Activated naive CD4-positive, alpha-beta T cell treated with anti-CD3 and anti-CD28 coated beads, Interleukin-2, amount 10 ng/mL, durations not matched to agents 7 days and 5 days (primary cell): ENCODE results near the gene CDK5RAP2.
"Not testable (repeated sequence)": the region's sequence is repeated elsewhere in the genome, so short reads cannot be mapped to it uniquely, and the experiment has no call there.

Source experiments
- CTCF ChIA-PET: fragments of 350-600 bp; sonication (Branson Sonifier 250); formaldehyde crosslinking; loops from one replicate; lab custom pipeline; 2021; ENCODE audit warnings: antibody characterized with exemption; lab: Charles Lee
- DNase-seq: peaks from one replicate; pipeline ENCODE4 v3.0.0-alpha.2; 2020
- H3K27ac Mint-ChIP-seq: one replicate; pipeline ENCODE4 v1.8.0; 2021; ENCODE audit warnings: mild to moderate bottlenecking, moderate library complexity, mixed read lengths
- H3K27me3 Mint-ChIP-seq: one replicate; pipeline ENCODE4 v1.8.0; 2021; ENCODE audit warnings: mild to moderate bottlenecking, mixed read lengths
- H3K36me3 Mint-ChIP-seq: one replicate; pipeline ENCODE4 v1.8.0; 2021; ENCODE audit warnings: mixed read lengths
- H3K4me1 Mint-ChIP-seq: one replicate; pipeline ENCODE4 v1.8.0; 2021; ENCODE audit warnings: mixed read lengths
- H3K4me3 Mint-ChIP-seq: one replicate; pipeline ENCODE4 v1.8.0; 2021; ENCODE audit warnings: mild to moderate bottlenecking, moderate library complexity, mixed read lengths
- H3K9me3 Mint-ChIP-seq: one replicate; pipeline ENCODE4 v1.8.0; 2021; ENCODE audit warnings: mixed read lengths

The CDK5RAP2 gene

DNA sequence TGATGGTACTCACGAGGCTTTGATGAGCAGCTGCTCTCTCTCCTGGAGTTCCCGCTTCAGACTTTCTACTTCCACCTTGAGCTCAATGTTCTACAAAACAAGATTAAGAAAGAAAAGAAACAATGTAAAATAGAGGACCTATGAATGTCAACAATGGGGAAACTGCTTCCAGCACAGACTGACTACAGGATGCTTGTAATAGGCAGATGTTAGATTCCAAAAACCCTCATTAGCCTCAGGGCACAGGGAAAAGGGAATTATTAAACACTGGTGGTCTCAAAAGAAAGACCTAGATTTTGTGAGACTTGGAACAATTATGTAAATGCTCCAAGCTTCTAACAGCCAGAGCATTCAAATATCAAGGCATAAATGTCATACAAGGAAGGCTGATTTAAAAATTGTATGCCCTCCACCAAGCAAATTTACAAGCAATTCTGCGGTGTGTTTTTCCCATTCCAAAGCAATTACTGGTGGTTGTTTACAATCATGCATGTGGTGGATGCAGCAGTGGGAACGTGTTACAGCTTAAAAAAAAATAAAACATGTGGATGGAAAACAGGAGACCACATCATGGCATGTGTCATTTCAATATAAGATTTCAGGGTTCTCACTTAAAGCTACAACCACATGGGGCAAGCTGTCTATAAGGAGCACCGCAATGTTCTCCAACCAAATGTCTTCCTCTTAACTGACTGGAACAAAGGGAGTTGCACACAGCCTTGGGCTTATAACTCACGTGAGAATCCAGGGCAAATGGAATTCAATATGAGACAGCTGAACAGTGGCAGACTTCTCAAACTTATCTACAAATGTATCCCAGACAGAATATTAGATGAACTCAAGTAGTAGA is 34.0 kb downstream of the CDK5RAP2 start:
- no peak for DNase-seq
- Mint-ChIP-seq H3K36me3 (peaks cover 69% of the 10 kb centered on the region), H3K27ac (peak overlapping the region; percentile 58), H3K4me1 (no peaks in the 10 kb centered on the region), H3K4me3 (no peak overlapping the region), H3K27me3 (no peaks in the 10 kb centered on the region), H3K9me3 (no peaks in the 10 kb centered on the region)
- CTCF ChIA-PET = no interaction called here

DNA sequence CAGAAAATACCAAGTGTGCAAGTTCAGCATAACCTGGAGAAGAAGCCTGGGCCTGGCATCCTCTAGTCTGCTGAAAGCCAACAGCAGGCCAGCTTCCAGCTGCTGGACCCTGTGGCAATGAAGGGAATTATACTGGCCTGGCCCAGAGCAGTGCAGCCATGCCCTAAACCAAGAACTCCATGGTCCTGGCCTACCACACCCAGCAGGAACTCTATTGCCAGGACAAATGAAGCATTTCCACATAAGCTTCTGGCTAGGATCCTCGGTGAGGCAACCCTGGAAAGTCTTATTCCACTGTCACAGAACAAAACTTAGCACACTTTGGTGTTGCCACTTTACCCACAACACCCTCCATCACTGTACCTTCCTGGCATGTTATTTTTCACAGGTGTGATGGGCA is 35.5 kb downstream of the CDK5RAP2 start:
- Mint-ChIP-seq H3K4me3 (no peak overlapping the region), H3K4me1 (no peaks in the 10 kb centered on the region), H3K27ac (no peak overlapping the region), H3K36me3 (peaks cover 67% of the 10 kb centered on the region), H3K9me3 (no peaks in the 10 kb centered on the region), H3K27me3 (no peaks in the 10 kb centered on the region)
- DNase-seq = no peak
- CTCF ChIA-PET = no interaction called here

DNA sequence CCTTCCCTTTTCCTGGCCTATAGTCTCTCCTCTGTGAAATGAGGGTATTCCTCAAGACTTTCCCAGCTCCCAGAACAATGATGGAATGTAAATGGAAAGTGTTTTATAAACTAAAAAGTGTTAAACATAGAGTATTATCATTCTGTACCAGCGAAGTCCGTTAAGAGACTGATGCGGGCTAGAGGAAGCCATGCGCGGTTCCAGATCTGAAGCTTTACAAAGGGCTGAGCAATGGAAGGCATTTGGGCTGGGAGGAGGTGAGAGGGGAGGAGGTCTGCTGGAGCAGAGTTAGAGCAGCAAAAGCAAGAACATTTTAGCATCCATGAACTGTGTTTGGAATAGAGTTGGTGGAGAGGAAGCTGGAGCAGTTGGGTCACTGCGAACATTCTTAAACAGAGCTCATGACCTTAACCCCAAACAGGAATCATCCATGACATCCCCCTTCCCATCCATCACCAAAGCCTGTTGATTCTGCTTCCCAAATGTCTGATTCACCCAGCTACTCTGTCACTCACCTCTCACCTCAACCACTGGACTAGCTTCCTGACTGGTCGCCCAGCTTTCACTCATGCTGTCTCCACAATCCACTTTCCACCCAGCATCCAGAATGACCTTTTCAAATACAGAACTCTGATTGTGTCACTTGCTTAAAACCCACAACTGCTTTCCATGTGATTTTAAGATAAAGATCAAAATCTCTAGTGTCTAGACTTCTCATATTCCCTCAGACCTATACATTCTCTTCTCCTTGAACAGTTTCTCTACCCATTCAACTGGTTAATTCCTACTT is 37.1 kb downstream of the CDK5RAP2 start:
- H3K27me3 Mint-ChIP-seq = no peaks in the 10 kb centered on the region
- no peak overlapping the region for H3K4me3 Mint-ChIP-seq
- no peaks in the 10 kb centered on the region for H3K4me1 Mint-ChIP-seq
- no peaks in the 10 kb centered on the region for H3K9me3 Mint-ChIP-seq
- H3K36me3 Mint-ChIP-seq = peaks cover 64% of the 10 kb centered on the region
- CTCF ChIA-PET = interaction anchor here (0.6 to 0.8 kb wide), 2 partner anchors 16 to 83 kb away, joined by 3 read pairs; no protein-coding TSS in a partner anchor
- no peak for DNase-seq
- H3K27ac Mint-ChIP-seq = no peak overlapping the region

DNA sequence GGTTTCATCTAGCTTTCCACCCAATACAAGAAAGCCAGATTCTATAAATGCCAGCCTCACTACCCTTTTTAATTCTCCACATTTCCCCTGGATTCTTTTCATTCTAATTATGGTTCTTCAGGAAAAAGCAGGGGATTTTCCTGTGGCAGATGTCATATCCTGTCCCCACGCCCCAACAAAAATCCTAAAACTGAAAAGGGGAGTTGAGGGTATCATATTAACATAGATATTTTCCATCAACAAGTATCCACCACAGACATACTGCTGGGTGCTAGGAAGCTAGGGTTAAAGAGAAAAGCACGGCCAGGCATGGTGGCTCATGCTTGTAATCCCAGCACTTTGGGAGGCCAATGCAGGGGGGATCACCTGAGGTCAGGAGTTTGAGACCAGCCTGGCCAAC is 38.0 kb downstream of the CDK5RAP2 start:
- Mint-ChIP-seq H3K4me1 (no peaks in the 10 kb centered on the region), H3K9me3 (no peaks in the 10 kb centered on the region), H3K27ac (no peak overlapping the region), H3K36me3 (peaks cover 63% of the 10 kb centered on the region), H3K27me3 (no peaks in the 10 kb centered on the region), H3K4me3 (no peak overlapping the region)
- no peak for DNase-seq
- CTCF ChIA-PET = interaction anchor here (0.6 kb wide), 1 partner anchor 14 kb away, joined by 3 read pairs; no protein-coding TSS in a partner anchor

DNA sequence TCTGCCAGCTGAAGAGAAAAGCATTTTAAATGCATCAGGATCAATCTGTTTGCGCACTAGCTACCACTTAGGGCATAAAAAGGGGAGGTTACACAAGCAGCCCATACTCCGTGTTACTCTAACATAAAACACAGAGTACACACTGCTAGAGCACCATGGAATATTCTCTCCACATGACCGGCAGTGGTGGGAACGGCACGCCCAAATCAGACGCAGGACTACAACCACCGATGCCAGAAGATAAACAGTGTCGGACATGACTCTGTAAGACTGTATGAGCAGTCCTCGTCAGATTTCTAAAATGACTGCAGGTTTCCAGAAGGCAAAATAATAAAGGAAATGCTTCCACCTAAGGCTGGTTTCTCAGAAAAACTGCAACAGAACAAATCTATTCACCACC is 40.0 kb downstream of the CDK5RAP2 start:
- Mint-ChIP-seq H3K27ac (no peak overlapping the region), H3K9me3 (no peaks in the 10 kb centered on the region), H3K27me3 (no peaks in the 10 kb centered on the region), H3K36me3 (peaks cover 63% of the 10 kb centered on the region), H3K4me1 (no peaks in the 10 kb centered on the region), H3K4me3 (no peak overlapping the region)
- CTCF ChIA-PET = no interaction called here
- DNase-seq = no peak

DNA sequence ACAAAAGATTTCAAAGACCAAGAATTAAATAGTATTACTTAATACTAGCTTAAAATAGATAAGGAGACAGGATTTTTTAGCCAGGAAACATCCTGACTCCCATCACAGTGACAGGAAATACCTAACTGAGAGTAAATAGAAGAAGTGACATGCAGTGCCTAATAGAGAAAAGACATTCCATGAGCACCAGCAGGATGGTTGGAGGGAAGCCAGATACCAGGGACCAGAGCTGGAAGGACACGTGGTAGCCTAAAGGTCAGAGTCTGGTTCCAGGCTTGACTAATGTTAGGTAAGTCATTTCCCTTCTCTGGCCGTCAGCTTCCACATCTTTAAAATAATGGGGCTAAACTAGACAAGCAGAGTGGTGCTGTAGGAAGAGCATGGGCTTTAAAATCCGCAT is 41.6 kb downstream of the CDK5RAP2 start:
- Mint-ChIP-seq H3K36me3 (peaks cover 57% of the 10 kb centered on the region), H3K4me1 (peaks cover 3% of the 10 kb centered on the region), H3K27ac (no peak overlapping the region), H3K27me3 (no peaks in the 10 kb centered on the region), H3K4me3 (no peak overlapping the region), H3K9me3 (no peaks in the 10 kb centered on the region)
- CTCF ChIA-PET = no interaction called here
- no peak for DNase-seq

DNA sequence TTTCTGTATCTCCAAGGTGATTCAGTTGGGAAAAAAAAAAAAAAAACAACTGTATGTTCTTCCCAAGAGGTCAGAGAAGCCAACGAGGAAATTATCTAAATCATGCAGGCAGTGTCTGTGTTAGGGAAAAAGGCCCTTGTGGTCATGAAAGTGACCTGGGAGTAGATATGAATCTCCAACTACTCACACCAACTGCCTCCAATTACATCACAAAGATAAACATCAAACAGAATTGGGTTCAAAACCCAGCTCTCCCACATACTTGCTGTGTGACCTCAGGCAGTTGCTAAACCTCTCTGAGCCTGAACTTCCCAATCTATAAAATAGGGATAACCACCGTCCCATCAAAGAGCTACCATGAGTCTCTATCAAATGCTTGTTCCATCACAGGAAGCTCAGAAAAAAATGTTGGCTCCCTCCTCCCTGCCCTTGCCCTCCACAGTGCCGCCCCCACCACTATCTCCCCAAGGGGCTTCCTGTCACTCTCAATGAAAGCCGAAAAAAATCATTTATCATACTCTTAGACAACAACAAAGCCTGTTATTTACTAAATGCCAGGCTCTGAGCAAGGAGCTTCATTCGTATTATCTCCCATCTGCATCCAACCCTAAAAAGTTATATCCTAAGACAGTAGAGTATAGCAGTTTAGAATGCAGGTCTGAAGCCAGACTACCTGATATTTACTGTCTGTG is 42.9 kb downstream of the CDK5RAP2 start:
- CTCF ChIA-PET = interaction anchor here (1.4 kb wide), 1 partner anchor 23 kb away, joined by 4 read pairs; no protein-coding TSS in a partner anchor
- Mint-ChIP-seq H3K9me3 (no peaks in the 10 kb centered on the region), H3K36me3 (peaks cover 59% of the 10 kb centered on the region), H3K4me3 (no peak overlapping the region), H3K27me3 (no peaks in the 10 kb centered on the region), H3K27ac (no peak overlapping the region), H3K4me1 (peaks cover 13% of the 10 kb centered on the region)
- no peak for DNase-seq

DNA sequence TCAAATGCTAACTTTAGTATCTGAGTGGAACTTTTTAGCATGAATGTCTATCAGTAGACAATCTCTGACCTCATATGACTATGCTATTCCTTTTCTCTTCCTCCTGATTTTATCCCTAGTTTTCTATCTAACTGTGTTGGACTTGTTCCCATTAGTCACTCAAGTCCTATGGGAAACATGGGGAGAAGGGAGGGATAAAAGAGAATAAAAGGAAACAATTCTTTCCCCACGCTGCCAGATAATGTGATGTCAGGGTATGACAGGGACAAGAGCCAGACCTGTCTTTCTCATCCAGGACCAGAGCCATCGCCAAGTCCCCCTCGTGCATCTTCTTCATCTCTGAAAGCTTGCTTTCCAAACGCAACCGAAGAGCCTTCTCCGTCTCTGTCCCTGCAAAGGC is 43.9 kb downstream of the CDK5RAP2 start:
- Mint-ChIP-seq H3K27me3 (no peaks in the 10 kb centered on the region), H3K9me3 (no peaks in the 10 kb centered on the region), H3K27ac (no peak overlapping the region), H3K4me3 (no peak overlapping the region), H3K36me3 (peaks cover 60% of the 10 kb centered on the region), H3K4me1 (peaks cover 13% of the 10 kb centered on the region)
- CTCF ChIA-PET = interaction anchor here (0.6 kb wide), 1 partner anchor 20 kb away, joined by 3 read pairs; no protein-coding TSS in a partner anchor
- no peak for DNase-seq

DNA sequence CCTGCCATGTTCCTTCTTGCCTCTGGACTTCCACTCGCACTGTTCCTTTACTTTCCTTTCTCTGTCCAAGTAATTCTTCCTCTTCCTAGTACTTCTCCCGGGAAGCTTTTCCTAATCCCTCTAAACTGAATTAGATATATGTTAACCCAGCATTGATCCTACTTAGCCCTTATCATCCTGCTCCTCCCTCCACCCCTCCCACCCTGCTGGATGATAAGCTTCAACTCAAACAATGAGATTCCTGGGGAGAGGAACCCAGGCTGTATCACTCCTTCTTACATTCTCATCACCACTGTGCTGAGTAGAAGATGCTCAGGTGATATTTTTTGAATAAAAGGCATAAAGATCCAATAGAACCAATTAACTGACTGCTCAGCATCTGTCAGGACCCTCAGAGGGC is 45.7 kb downstream of the CDK5RAP2 start:
- no peak overlapping the region for H3K27ac Mint-ChIP-seq
- H3K36me3 Mint-ChIP-seq = peaks cover 64% of the 10 kb centered on the region
- H3K27me3 Mint-ChIP-seq = no peaks in the 10 kb centered on the region
- CTCF ChIA-PET = no interaction called here
- H3K4me1 Mint-ChIP-seq = peaks cover 13% of the 10 kb centered on the region
- no peak for DNase-seq
- no peaks in the 10 kb centered on the region for H3K9me3 Mint-ChIP-seq
- no peak overlapping the region for H3K4me3 Mint-ChIP-seq

DNA sequence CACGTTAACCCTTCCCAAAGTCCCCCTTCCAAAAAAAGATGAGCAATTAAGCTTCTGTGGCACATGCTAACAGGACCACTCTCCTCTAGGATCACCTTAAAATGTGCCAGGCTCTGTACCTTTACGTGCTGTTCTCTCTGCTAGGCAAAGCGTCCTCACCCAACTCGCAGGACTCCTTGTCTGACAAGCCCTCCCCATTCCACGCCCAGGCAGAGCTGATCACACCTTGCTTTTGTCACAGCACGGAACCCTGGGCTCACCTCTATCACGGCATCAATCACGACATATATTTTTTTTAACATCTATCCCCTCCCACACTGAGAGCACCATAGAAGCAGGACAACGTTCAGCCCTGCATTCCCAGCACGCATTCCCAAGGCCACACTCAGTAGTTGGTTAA is 47.1 kb downstream of the CDK5RAP2 start:
- no peak for DNase-seq
- Mint-ChIP-seq H3K4me1 (peaks cover 13% of the 10 kb centered on the region), H3K9me3 (no peaks in the 10 kb centered on the region), H3K27ac (peak overlapping the region; percentile 11), H3K4me3 (no peak overlapping the region), H3K27me3 (no peaks in the 10 kb centered on the region), H3K36me3 (peaks cover 74% of the 10 kb centered on the region)
- CTCF ChIA-PET = interaction anchor here (1.0 to 1.7 kb wide), 2 partner anchors 12 to 55 kb away, joined by 5 to 8 read pairs; no protein-coding TSS in a partner anchor

DNA sequence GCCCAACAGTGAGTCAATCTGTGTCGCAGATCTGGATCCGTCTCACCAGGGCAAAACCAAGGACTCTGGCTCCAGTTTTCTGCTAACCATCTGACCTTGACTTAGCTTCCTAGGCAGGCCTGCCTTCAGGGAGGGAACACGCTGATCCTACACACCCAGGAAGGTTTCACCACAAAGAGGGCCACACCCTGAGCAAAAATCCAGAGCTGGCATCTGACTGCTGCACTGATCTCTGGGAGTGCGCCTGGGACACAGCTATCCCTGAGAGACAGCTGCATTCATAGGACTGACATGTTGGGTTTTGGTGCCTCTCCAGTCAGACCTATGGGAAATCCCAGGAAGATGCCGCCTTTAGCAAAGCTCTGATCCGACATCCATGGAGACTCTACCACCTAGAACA is 47.5 kb downstream of the CDK5RAP2 start:
- Mint-ChIP-seq H3K9me3 (no peaks in the 10 kb centered on the region), H3K27me3 (no peaks in the 10 kb centered on the region), H3K4me1 (peaks cover 13% of the 10 kb centered on the region), H3K27ac (peak overlapping the region; percentile 11), H3K36me3 (peaks cover 77% of the 10 kb centered on the region), H3K4me3 (no peak overlapping the region)
- DNase-seq = no peak
- CTCF ChIA-PET = interaction anchor here (1.0 to 1.7 kb wide), 2 partner anchors 12 to 55 kb away, joined by 5 to 8 read pairs; no protein-coding TSS in a partner anchor

DNA sequence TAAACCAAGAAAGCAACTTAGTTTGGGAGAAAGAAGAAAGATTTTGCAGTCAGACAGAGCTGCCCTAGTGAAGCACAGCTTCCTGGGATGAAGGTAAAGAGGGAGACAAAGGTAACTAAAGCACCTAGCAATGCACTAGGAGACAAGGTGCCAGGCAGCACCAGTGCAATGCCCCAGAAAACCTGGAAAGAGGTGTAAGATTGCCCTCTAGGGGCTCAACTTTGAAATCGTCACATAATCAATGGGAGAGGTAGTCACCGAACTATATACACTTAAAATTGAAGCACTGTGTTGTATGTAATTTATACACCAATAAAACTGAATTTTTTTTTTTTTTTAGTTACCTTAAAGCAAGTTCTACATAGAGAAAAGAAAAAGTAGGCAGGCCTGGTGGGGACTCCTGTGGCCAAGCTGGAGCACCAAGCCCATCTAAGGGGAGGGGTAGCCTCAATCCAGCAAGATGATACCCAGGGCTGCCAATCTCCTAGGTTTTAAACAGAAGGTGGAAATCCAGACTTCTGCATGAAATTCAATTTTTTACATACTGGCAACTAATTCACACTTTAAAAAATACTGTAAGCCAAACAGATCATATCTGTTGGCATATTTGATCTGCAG is 48.2 kb downstream of the CDK5RAP2 start:
- no peak overlapping the region for H3K4me3 Mint-ChIP-seq
- H3K27me3 Mint-ChIP-seq = no peaks in the 10 kb centered on the region
- H3K36me3 Mint-ChIP-seq = peaks cover 78% of the 10 kb centered on the region
- H3K4me1 Mint-ChIP-seq = peaks cover 13% of the 10 kb centered on the region
- CTCF ChIA-PET = interaction anchor here (0.7 to 1.7 kb wide), 4 partner anchors 11 to 676 kb away, joined by 3 to 8 read pairs (median 6); no protein-coding TSS in a partner anchor
- no peaks in the 10 kb centered on the region for H3K9me3 Mint-ChIP-seq
- H3K27ac Mint-ChIP-seq = no peak overlapping the region
- DNase-seq = peak; percentile 33

DNA sequence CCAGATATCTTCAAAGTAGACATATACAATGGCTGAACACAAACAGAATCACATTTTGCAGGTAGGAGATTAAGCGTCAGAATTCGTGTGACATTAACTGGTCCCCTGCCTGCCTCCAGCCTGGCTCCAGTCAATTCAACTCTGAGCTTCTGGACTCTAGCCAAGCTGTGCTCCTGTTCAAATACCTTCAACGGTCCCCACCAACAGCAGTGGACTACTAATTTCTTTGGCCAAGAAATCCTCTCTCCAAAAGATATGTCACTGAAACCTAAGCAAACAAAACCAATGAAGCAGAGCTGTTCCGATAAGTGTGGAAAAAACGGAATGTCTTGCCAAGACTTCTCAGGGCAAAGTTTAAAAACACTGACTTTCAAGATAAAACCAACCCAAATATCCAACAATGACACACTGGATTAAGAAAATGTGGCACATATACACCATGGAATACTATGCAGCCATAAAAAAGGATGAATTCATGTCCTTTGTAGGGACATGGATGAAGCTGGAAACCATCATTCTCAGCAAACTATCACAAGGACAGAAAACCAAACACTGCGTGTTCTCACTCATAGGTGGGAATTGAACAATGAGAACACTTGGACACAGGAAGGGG is 49.6 kb downstream of the CDK5RAP2 start:
- not testable (repeated sequence) for H3K4me3 Mint-ChIP-seq
- CTCF ChIA-PET = interaction anchor here (1.0 to 1.4 kb wide), 2 partner anchors 10 to 53 kb away, joined by 3 to 5 read pairs; no protein-coding TSS in a partner anchor

More for the DNA sequence above, 49.6 kb downstream of the CDK5RAP2 start:
- Mint-ChIP-seq H3K4me1 (peaks cover 13% of the 10 kb centered on the region), H3K36me3 (peaks cover 82% of the 10 kb centered on the region)
- not testable (repeated sequence) for H3K27me3 Mint-ChIP-seq, DNase-seq, H3K9me3 Mint-ChIP-seq, H3K27ac Mint-ChIP-seq
